NOMO-1 (cell line): ENCODE measurements around the gene PPEF2.
A peak's percentile ranks its signal among the peaks of the same experiment; 100 is the strongest.

Experiments
- DNase-seq, 2 experiments: peaks; one replicate each; lab custom pipeline; 2025; ENCODE audit not compliant: unreplicated experiment in 2 of 2; lab: John Stamatoyannopoulos, UW

PPEF2 gene

GRCh38 chr4:75834095-75834771 is 68.0 kb downstream of the PPEF2 start:
- DNase-seq: peak in 1 of 2 experiments; percentile 13

GRCh38 chr4:75831856-75832405 is 70.3 kb downstream of the PPEF2 start:
- DNase-seq: peak; percentile 53 to 54

GRCh38 chr4:75830906-75831305 is 71.3 kb downstream of the PPEF2 start:
- DNase-seq: no peak

- no peak for DNase-seq
Observed at GRCh38 chr4:75823812-75824211, 78.4 kb downstream of the PPEF2 start.

GRCh38 chr4:75822416-75822815 is 79.8 kb downstream of the PPEF2 start:
- no peak for DNase-seq

- DNase-seq: no peak
Observed at GRCh38 chr4:75821966-75822365, 80.3 kb downstream of the PPEF2 start.

- no peak for DNase-seq
Observed at GRCh38 chr4:75821216-75821615, 81.0 kb downstream of the PPEF2 start.

- DNase-seq: no peak
Observed at GRCh38 chr4:75820676-75821075, 81.6 kb downstream of the PPEF2 start.

- no peak for DNase-seq
Observed at GRCh38 chr4:75820197-75820596, 82.1 kb downstream of the PPEF2 start.

GRCh38 chr4:75819121-75819520 is 83.1 kb downstream of the PPEF2 start:
- DNase-seq: no peak

- DNase-seq: no peak
Observed at GRCh38 chr4:75817901-75818300, 84.4 kb downstream of the PPEF2 start.
